ENCODE measurements around the gene ABCA13. TPM values are rescaled to one million over a fixed set of nuclear protein-coding genes. Genes with fewer than 3 reads are reported as not detected.

ABCA13 gene
- total RNA-seq, 1 donor from 2014 or later, result 0.20 TPM

GRCh38 chr7:48337012-48337621 lies 165.9 kb downstream of the ABCA13 start:
- ATAC-seq, result no peak
- intact Hi-C loops (cut with micrococcal nuclease), result no loop called here
- DNase-seq, result no peak

GRCh38 chr7:48337781-48338180 lies 166.5 kb downstream of the ABCA13 start:
- ATAC-seq (no peak), DNase-seq (no peak)
- intact Hi-C loops (cut with micrococcal nuclease), result no loop called here

- intact Hi-C loops (cut with micrococcal nuclease), result no loop called here
- ATAC-seq (no peak), DNase-seq (no peak)
These were observed 176.1 kb downstream of the ABCA13 start for GRCh38 chr7:48347230-48347825.

- DNase-seq, result no peak
- intact Hi-C loops (cut with micrococcal nuclease), result no loop called here
- ATAC-seq, result no peak
These were observed 179.3 kb downstream of the ABCA13 start for GRCh38 chr7:48350515-48350914.

- DNase-seq, result no peak
- ATAC-seq, result no peak
- intact Hi-C loops (cut with micrococcal nuclease), result no loop called here
These were observed 180.6 kb downstream of the ABCA13 start for GRCh38 chr7:48351900-48352299.

GRCh38 chr7:48355346-48355745 lies 184.1 kb downstream of the ABCA13 start:
- no peak for DNase-seq
- intact Hi-C loops (cut with micrococcal nuclease), result no loop called here
- no peak for ATAC-seq

- ATAC-seq, result no peak
- DNase-seq, result no peak
- intact Hi-C loops (cut with micrococcal nuclease), result no loop called here
These were observed 189.3 kb downstream of the ABCA13 start for GRCh38 chr7:48360574-48360973.

- intact Hi-C loops (cut with micrococcal nuclease), result no loop called here
- DNase-seq, result no peak
- no peak for ATAC-seq
These were observed 191.9 kb downstream of the ABCA13 start for GRCh38 chr7:48363174-48363573.

GRCh38 chr7:48365010-48365409 lies 193.8 kb downstream of the ABCA13 start:
- intact Hi-C loops (cut with micrococcal nuclease), result no loop called here
- no peak for DNase-seq

GRCh38 chr7:48366096-48366495 lies 194.8 kb downstream of the ABCA13 start:
- intact Hi-C loops (cut with micrococcal nuclease), result no loop called here
- DNase-seq (no peak), ATAC-seq (no peak)

More at GRCh38 chr7:48365010-48365409, 193.8 kb downstream of the ABCA13 start:
- ATAC-seq, result no peak

- ATAC-seq (no peak), DNase-seq (no peak)
- intact Hi-C loops (cut with micrococcal nuclease), result no loop called here
These were observed 205.0 kb downstream of the ABCA13 start for GRCh38 chr7:48376263-48376662.

GRCh38 chr7:48380921-48381320 lies 209.7 kb downstream of the ABCA13 start:
- DNase-seq (no peak), ATAC-seq (no peak)
- intact Hi-C loops (cut with micrococcal nuclease), result no loop called here

GRCh38 chr7:48381571-48381970 lies 210.3 kb downstream of the ABCA13 start:
- ATAC-seq, result no peak
- intact Hi-C loops (cut with micrococcal nuclease), result no loop called here
- no peak for DNase-seq

GRCh38 chr7:48384180-48384752 lies 213.0 kb downstream of the ABCA13 start:
- intact Hi-C loops (cut with micrococcal nuclease), result no loop called here
- ATAC-seq (no peak), DNase-seq (no peak)

- intact Hi-C loops (cut with micrococcal nuclease), result no loop called here
- DNase-seq (no peak), ATAC-seq (no peak)
These were observed 216.7 kb downstream of the ABCA13 start for GRCh38 chr7:48387932-48388331.

- ATAC-seq, result no peak
These were observed 217.7 kb downstream of the ABCA13 start for GRCh38 chr7:48388911-48389310.

GRCh38 chr7:48389977-48390376 lies 218.7 kb downstream of the ABCA13 start:
- DNase-seq (no peak), ATAC-seq (peak; percentile 30)
- intact Hi-C loops (cut with micrococcal nuclease), result no loop called here

More at GRCh38 chr7:48388911-48389310, 217.7 kb downstream of the ABCA13 start:
- DNase-seq, result no peak
- intact Hi-C loops (cut with micrococcal nuclease), result no loop called here

GRCh38 chr7:48390388-48391327 lies 219.4 kb downstream of the ABCA13 start:
- DNase-seq, result no peak
- ATAC-seq, result peak; percentile 38
- intact Hi-C loops (cut with micrococcal nuclease), result no loop called here

- intact Hi-C loops (cut with micrococcal nuclease), result no loop called here
- ATAC-seq, result no peak
- DNase-seq, result no peak
These were observed 226.9 kb downstream of the ABCA13 start for GRCh38 chr7:48398191-48398590.

- intact Hi-C loops (cut with micrococcal nuclease), result no loop called here
- ATAC-seq (no peak), DNase-seq (no peak)
These were observed 231.5 kb downstream of the ABCA13 start for GRCh38 chr7:48402721-48403120.

Measured in left ventricle myocardium superior (tissue), 1 donor.